Measurements from ENCODE around the gene SUCLG2.

- TF ChIP-seq CTCF (conservative IDR thresholded peaks at IDR 0.05) (no peak), EZH2 (IDR thresholded peaks at IDR 0.05; ENCODE audit: low read depth) (no peak)
Measured at GRCh38 chr3:67415511-67415910, 238.9 kb downstream of the SUCLG2 start.
